Liver (tissue), 9 donors: Measurements from ENCODE around the gene DNAJC15. TPM values are rescaled to one million over a fixed set of nuclear protein-coding genes. Genes with fewer than 3 reads are reported as not detected.

ENCODE experiments used
- DNase-seq: peaks from one replicate; pipeline ENCODE4 v3.0.0-alpha.2; 2017; ENCODE audit warnings: low spot score
- H3K27ac ChIP-seq, 2 donors: one replicate each; pipeline ENCODE4 v1.7.0; 2013; ENCODE audit warnings: inconsistent platforms in 2 of 2, low read length in 2 of 2, control low read depth in 1 of 2, low read depth in 1 of 2, mild to moderate bottlenecking in 1 of 2
- H3K27me3 ChIP-seq, 4 donors: one replicate each; pipeline versions ENCODE4 v1.6.1 to v1.7.0; 2013; ENCODE audit warnings: low read length in 3 of 4, inconsistent platforms in 1 of 4, mild to moderate bottlenecking in 1 of 4, moderate library complexity in 1 of 4; ENCODE audit not compliant: control insufficient read depth in 4 of 4, insufficient read depth in 4 of 4
- H3K36me3 ChIP-seq, 4 donors: one replicate each; pipeline versions ENCODE4 v1.6.1 to v1.7.0; 2013; ENCODE audit warnings: low read length in 3 of 4, mild to moderate bottlenecking in 3 of 4, low read depth in 1 of 4, moderate library complexity in 1 of 4; ENCODE audit not compliant: control insufficient read depth in 4 of 4, insufficient read depth in 3 of 4
- H3K4me1 ChIP-seq, 4 donors: one replicate each; pipeline versions ENCODE4 v1.6.1 to v1.7.0; 2013; ENCODE audit warnings: low read length in 3 of 4, mild to moderate bottlenecking in 3 of 4, moderate library complexity in 1 of 4; ENCODE audit not compliant: control insufficient read depth in 4 of 4, insufficient read depth in 4 of 4
- H3K4me3 ChIP-seq, 3 donors: one replicate each; pipeline versions ENCODE4 v1.6.1 to v1.7.0; 2013; ENCODE audit warnings: low read length in 3 of 3, control low read depth in 1 of 3, low read depth in 1 of 3, mild to moderate bottlenecking in 1 of 3
- H3K9ac ChIP-seq, 2 donors: one replicate each; pipeline ENCODE4 v1.7.0; 2013; ENCODE audit warnings: low read length in 2 of 2, mild to moderate bottlenecking in 2 of 2, moderate library complexity in 2 of 2, control low read depth in 1 of 2, low read depth in 1 of 2
- H3K9me3 ChIP-seq, 4 donors: one replicate each; pipeline versions ENCODE4 v1.6.1 to v1.7.0; 2013; ENCODE audit warnings: low read length in 3 of 4; ENCODE audit not compliant: control insufficient read depth in 4 of 4
- ATF3 ChIP-seq: IDR thresholded peaks from 2 replicates; pipeline ENCODE4 v1.6.1; 2016; ENCODE audit warnings: antibody characterized with exemption
- EGR1 ChIP-seq, 2 donors: IDR thresholded peaks; 2 replicates each; pipeline ENCODE4 v1.6.1; 2016 to 2018; ENCODE audit warnings: antibody characterized with exemption in 2 of 2, low read depth in 2 of 2
- FOXA1 ChIP-seq: IDR thresholded peaks from 2 replicates; pipeline ENCODE4 v1.6.1; 2016; ENCODE audit warnings: antibody characterized with exemption
- FOXA2 ChIP-seq: IDR thresholded peaks from 2 replicates; pipeline ENCODE4 v1.6.1; 2016; ENCODE audit warnings: antibody characterized with exemption
- GABPA ChIP-seq, 2 donors: IDR thresholded peaks in 1 of 2; conservative IDR thresholded peaks in 1 of 2; 2 replicates each; pipeline ENCODE4 v1.6.1; 2016; ENCODE audit warnings: antibody characterized with exemption in 2 of 2, mild to moderate bottlenecking in 1 of 2, moderate library complexity in 1 of 2
- HNF4A ChIP-seq, 2 donors: conservative IDR thresholded peaks; 2 replicates each; pipeline ENCODE4 v1.6.1; 2016; ENCODE audit warnings: antibody characterized with exemption in 2 of 2, mild to moderate bottlenecking in 2 of 2
- HNF4G ChIP-seq: IDR thresholded peaks from 2 replicates; pipeline ENCODE4 v1.6.1; 2016; ENCODE audit warnings: antibody characterized with exemption
- JUND ChIP-seq, 2 donors: IDR thresholded peaks; 2 replicates each; pipeline ENCODE4 v1.6.1; 2016; ENCODE audit warnings: antibody characterized with exemption in 2 of 2
- MAX ChIP-seq: IDR thresholded peaks from 2 replicates; pipeline ENCODE4 v1.6.1; 2016; ENCODE audit warnings: antibody characterized with exemption
- NR2F2 ChIP-seq: IDR thresholded peaks from 2 replicates; pipeline ENCODE4 v1.6.1; 2016; ENCODE audit warnings: antibody characterized with exemption
- RAD21 ChIP-seq, 2 donors: IDR thresholded peaks; 2 replicates each; pipeline ENCODE4 v1.6.1; 2016; ENCODE audit warnings: antibody characterized with exemption in 2 of 2, mild to moderate bottlenecking in 2 of 2
- RXRA ChIP-seq, 2 donors: IDR thresholded peaks; 2 replicates each; pipeline ENCODE4 v1.6.1; 2017 to 2018; ENCODE audit warnings: antibody characterized with exemption in 2 of 2, mild to moderate bottlenecking in 1 of 2
- SP1 ChIP-seq: IDR thresholded peaks from 2 replicates; pipeline ENCODE4 v1.6.1; 2018; ENCODE audit warnings: antibody characterized with exemption, mild to moderate bottlenecking
- TAF1 ChIP-seq: conservative IDR thresholded peaks from 2 replicates; pipeline ENCODE4 v1.6.1; 2016; ENCODE audit warnings: antibody characterized with exemption, mild to moderate bottlenecking
- YY1 ChIP-seq: IDR thresholded peaks from 2 replicates; pipeline ENCODE4 v1.6.1; 2016; ENCODE audit warnings: antibody characterized with exemption, mild to moderate bottlenecking
- ZBTB33 ChIP-seq: IDR thresholded peaks from 2 replicates; pipeline ENCODE4 v1.6.1; 2016; ENCODE audit warnings: antibody characterized with exemption
- WGBS: extraction: QIAGEN DNeasy Blood & Tissue Kit; methylation state at CpG from one replicate; pipeline ENCODE4 v1.1.7; 2013; 5-methylcytosine and 5-hydroxymethylcytosine counted together
- polyA plus RNA-seq, 2 donors: library from polyadenylated mRNA; stranded (reverse) in 1 of 2; unstranded in 1 of 2; fragments of 200-250 nt in 1 of 2; fragments of >200 nt in 1 of 2; fragmentation: Nextera tagmentation in 1 of 2; extraction: Ambion mirVana in 1 of 2; gene quantifications; one replicate each; pipeline versions ENCODE4 v1.2.1 to v1.2.3, GENCODE V29; 2013 to 2015
- total RNA-seq, 2 donors: library from RNA; depleted of rRNA; stranded (reverse); fragments of >200 nt; gene quantifications; one replicate each; pipeline ENCODE4 v1.2.3, GENCODE V29; 2014
- TF ChIP-seq, protein P1 (sequence below): IDR thresholded peaks from 2 replicates; pipeline ENCODE4 v1.6.1; 2016; ENCODE audit warnings: antibody characterized with exemption, mild to moderate bottlenecking
- TF ChIP-seq, protein P2 (sequence below): fragments of 150-350 bp; IDR thresholded peaks from 2 replicates; pipeline ENCODE4 v1.5.1; 2017; ENCODE audit warnings: improper control_type of control experiment, low read depth, low read length; ENCODE audit not compliant: missing input control
- donor health status: healthy.
- donor health status: healthy.
- donor health status: healthy.
- donor health status: healthy.
- donor health status: healthy.

Gene DNAJC15
- total and polyA plus RNA-seq, 4 donors, result 5.8 to 55.4 (median 14.0) TPM

GRCh38 chr13:43129066-43129465, 105.7 kb downstream of the DNAJC15 start (continued):
- no peak for TF ChIP-seq RXRA (IDR thresholded peaks at IDR 0.05)
- TF ChIP-seq NR2F2, result no peak
- no peak for TF ChIP-seq ATF3
- no peak for TF ChIP-seq GABPA (IDR thresholded peaks at IDR 0.05 in 1 of 2, conservative IDR thresholded peaks at IDR 0.05 in 1 of 2)
- TF ChIP-seq HNF4A (conservative IDR thresholded peaks at IDR 0.05), result no peak
- no peak for TF ChIP-seq MAX

DNA sequence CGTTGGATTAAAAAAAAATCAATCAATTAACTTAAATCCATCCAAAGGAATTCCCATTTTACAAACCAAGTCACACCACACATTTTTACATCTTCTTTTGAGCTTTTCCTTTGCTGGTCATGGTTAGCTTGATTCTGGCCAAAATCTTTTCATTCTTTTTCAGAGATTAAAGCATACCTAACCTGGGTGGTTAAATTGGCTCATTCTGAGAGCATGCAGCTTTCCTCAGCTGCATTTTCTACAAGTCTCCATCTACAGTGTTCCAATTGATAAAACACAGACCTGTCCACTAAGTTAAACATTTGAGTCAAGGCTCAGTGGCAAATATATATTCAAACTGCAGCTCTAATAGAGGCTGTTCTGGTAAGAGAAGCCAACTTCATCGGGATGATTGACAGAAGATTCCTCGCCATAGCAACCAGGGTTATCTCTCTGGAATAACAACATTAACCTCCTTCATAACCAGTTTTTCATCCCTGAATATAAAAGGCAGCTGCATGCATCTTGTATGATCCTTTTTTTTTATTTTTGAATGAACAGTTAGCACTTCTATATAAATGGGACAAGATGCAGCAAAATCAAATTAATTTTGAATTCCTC, 106.2 kb downstream of the DNAJC15 start:
- H3K27ac ChIP-seq, result no peak overlapping the region
- no peaks in the 10 kb centered on the region for H3K36me3 ChIP-seq
- H3K9ac ChIP-seq, result no peak overlapping the region
- H3K27me3 ChIP-seq, result peaks cover 0 to 3% (median 0%) of the 10 kb centered on the region in 4 donors
- no peak for DNase-seq
- TF ChIP-seq GABPA (IDR thresholded peaks at IDR 0.05 in 1 of 2, conservative IDR thresholded peaks at IDR 0.05 in 1 of 2), result no peak
- TF ChIP-seq YY1, result no peak
- TF ChIP-seq, protein P1, sequence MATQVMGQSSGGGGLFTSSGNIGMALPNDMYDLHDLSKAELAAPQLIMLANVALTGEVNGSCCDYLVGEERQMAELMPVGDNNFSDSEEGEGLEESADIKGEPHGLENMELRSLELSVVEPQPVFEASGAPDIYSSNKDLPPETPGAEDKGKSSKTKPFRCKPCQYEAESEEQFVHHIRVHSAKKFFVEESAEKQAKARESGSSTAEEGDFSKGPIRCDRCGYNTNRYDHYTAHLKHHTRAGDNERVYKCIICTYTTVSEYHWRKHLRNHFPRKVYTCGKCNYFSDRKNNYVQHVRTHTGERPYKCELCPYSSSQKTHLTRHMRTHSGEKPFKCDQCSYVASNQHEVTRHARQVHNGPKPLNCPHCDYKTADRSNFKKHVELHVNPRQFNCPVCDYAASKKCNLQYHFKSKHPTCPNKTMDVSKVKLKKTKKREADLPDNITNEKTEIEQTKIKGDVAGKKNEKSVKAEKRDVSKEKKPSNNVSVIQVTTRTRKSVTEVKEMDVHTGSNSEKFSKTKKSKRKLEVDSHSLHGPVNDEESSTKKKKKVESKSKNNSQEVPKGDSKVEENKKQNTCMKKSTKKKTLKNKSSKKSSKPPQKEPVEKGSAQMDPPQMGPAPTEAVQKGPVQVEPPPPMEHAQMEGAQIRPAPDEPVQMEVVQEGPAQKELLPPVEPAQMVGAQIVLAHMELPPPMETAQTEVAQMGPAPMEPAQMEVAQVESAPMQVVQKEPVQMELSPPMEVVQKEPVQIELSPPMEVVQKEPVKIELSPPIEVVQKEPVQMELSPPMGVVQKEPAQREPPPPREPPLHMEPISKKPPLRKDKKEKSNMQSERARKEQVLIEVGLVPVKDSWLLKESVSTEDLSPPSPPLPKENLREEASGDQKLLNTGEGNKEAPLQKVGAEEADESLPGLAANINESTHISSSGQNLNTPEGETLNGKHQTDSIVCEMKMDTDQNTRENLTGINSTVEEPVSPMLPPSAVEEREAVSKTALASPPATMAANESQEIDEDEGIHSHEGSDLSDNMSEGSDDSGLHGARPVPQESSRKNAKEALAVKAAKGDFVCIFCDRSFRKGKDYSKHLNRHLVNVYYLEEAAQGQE, result no peak
- no peak for TF ChIP-seq HNF4G
- no peak for TF ChIP-seq RAD21 (IDR thresholded peaks at IDR 0.05)
- TF ChIP-seq TAF1, result no peak
- TF ChIP-seq FOXA1, result no peak
- TF ChIP-seq FOXA2, result no peak
- no peak for TF ChIP-seq MAX
- TF ChIP-seq JUND (IDR thresholded peaks at IDR 0.05), result no peak
- TF ChIP-seq EGR1 (IDR thresholded peaks at IDR 0.05; ENCODE audit: low read depth in 2 of 2), result no peak
- no peak for TF ChIP-seq ATF3
- TF ChIP-seq HNF4A (conservative IDR thresholded peaks at IDR 0.05), result no peak
- TF ChIP-seq ZBTB33, result no peak
- TF ChIP-seq, protein P2, sequence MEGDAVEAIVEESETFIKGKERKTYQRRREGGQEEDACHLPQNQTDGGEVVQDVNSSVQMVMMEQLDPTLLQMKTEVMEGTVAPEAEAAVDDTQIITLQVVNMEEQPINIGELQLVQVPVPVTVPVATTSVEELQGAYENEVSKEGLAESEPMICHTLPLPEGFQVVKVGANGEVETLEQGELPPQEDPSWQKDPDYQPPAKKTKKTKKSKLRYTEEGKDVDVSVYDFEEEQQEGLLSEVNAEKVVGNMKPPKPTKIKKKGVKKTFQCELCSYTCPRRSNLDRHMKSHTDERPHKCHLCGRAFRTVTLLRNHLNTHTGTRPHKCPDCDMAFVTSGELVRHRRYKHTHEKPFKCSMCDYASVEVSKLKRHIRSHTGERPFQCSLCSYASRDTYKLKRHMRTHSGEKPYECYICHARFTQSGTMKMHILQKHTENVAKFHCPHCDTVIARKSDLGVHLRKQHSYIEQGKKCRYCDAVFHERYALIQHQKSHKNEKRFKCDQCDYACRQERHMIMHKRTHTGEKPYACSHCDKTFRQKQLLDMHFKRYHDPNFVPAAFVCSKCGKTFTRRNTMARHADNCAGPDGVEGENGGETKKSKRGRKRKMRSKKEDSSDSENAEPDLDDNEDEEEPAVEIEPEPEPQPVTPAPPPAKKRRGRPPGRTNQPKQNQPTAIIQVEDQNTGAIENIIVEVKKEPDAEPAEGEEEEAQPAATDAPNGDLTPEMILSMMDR, result no peak
- TF ChIP-seq SP1, result no peak
- TF ChIP-seq NR2F2, result no peak
- WGBS, result 56% methylated on average over 3 of the region's 3 CpGs
- no peak overlapping the region for H3K4me3 ChIP-seq
- no peaks in the 10 kb centered on the region for H3K4me1 ChIP-seq
- H3K9me3 ChIP-seq, result no peaks in the 10 kb centered on the region
